ENCODE measurements around the gene PTGES2.

DNA sequence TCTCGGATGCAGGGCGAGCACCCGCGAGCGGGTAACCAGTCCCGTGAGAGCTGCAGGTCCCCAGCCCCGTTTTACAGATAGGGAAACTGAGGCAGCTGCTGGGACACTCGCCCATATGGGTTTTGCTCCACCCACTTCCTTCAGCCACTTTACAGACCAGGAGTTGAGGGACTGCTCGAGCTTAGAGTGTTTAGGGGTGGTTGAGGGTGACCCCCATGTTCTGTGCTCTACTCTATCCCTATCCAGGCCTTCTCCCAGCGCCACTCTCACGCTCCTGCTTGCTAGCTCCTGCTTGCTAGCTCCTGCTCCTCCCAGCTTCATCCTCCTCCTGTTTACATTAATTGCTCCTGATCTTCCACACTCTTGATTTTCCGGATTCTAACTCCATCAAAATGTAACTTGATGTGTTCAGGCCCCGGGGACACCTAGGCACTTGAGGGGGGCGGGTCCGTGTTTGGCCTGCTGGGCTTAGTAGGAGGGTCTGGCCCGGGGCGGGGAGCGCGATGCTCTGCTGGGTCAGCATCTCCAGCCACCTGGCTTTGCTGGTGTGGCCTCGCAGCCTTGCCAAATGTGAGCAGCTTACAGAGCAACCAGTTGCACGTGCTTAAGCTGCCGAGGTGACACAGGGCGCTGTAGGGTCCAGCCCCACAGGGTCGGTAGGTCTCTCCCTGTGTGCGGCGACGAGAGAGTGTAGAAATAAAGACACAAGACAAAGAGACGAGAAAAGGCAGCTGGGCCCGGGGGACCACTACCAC is 1.5 kb upstream of the PTGES2 start:
- TF ChIP-seq POLR2AphosphoS5 (IDR thresholded peaks at IDR 0.05; ENCODE audit: control insufficient read depth, insufficient read depth, low read depth, low read length) = no peak
- TF ChIP-seq, protein P1, sequence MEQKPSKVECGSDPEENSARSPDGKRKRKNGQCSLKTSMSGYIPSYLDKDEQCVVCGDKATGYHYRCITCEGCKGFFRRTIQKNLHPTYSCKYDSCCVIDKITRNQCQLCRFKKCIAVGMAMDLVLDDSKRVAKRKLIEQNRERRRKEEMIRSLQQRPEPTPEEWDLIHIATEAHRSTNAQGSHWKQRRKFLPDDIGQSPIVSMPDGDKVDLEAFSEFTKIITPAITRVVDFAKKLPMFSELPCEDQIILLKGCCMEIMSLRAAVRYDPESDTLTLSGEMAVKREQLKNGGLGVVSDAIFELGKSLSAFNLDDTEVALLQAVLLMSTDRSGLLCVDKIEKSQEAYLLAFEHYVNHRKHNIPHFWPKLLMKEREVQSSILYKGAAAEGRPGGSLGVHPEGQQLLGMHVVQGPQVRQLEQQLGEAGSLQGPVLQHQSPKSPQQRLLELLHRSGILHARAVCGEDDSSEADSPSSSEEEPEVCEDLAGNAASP (IDR thresholded peaks at IDR 0.05) = no peak
- TF ChIP-seq POU5F1 (IDR thresholded peaks at IDR 0.05; ENCODE audit: borderline replicate concordance, low read depth, low read length, partially characterized antibody) = no peak
- TF ChIP-seq BRF1 (IDR thresholded peaks at IDR 0.05; ENCODE audit: borderline replicate concordance, extremely low read depth, insufficient read length) = no peak
- no peak for TF ChIP-seq RBM34 (IDR thresholded peaks at IDR 0.05; ENCODE audit: borderline replicate concordance, insufficient read depth, low read length)
- no peak for TF ChIP-seq NR3C1 (CRISPR knock-in tag; IDR thresholded peaks at IDR 0.05)
- TF ChIP-seq TBL1XR1 (IDR thresholded peaks at IDR 0.05; ENCODE audit: low read length in 2 of 2) = no peak
- no peak for TF ChIP-seq TCFL5 (CRISPR knock-in tag; conservative IDR thresholded peaks at IDR 0.05)
- TF ChIP-seq MXI1 (IDR thresholded peaks at IDR 0.05; ENCODE audit: low read depth, low read length) = no peak
